ENCODE measurements around the gene ADCY4.
"Not testable (repeated sequence)": the region's sequence is repeated elsewhere in the genome, so short reads cannot be mapped to it uniquely, and the experiment has no call there.

The ADCY4 gene

DNA sequence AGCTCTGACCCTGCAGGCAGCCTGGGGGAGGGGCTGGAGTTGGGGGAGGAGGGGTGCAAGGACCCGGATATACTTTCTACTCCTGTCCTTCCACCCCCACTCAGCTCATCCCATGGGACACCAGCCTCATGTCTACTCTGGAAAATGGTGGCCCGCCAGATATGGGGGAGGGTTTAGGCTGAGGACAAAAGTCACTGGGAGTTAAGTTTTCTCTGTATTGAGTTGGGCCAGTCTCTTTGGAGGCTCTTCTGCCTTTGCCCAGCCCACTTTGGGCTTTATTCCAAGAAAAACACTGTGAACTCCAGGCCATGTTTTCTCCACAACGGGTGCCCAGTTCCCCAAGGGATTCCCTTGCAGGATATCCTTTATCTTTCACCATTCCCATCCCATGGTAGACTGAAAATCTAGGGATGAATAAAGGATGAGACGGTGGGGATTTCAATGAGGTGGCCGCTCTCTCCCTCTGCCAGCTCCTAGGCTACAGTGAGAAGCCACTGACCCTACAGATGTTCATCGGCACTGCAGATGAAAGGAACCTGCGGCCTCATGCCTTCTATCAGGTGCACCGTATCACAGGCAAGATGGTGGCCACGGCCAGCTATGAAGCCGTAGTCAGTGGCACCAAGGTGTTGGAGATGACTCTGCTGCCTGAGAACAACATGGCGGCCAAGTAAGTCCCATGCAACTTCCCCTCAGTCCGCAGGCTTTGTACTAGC is 38.0 kb upstream of the ADCY4 start:
- Mint-ChIP-seq H3K27me3 (ENCODE audit: low read depth, poor library complexity) (no peaks in the 10 kb centered on the region), H3K9me3 (no peaks in the 10 kb centered on the region), H3K4me3 (peak overlapping the region; percentile 70), H3K36me3 (ENCODE audit: low read depth) (peaks cover 55% of the 10 kb centered on the region), H3K27ac (peak overlapping the region; percentile 83), H3K4me1 (peaks cover 73% of the 10 kb centered on the region)
- DNase-seq: no peak
- TF ChIP-seq, protein P1, sequence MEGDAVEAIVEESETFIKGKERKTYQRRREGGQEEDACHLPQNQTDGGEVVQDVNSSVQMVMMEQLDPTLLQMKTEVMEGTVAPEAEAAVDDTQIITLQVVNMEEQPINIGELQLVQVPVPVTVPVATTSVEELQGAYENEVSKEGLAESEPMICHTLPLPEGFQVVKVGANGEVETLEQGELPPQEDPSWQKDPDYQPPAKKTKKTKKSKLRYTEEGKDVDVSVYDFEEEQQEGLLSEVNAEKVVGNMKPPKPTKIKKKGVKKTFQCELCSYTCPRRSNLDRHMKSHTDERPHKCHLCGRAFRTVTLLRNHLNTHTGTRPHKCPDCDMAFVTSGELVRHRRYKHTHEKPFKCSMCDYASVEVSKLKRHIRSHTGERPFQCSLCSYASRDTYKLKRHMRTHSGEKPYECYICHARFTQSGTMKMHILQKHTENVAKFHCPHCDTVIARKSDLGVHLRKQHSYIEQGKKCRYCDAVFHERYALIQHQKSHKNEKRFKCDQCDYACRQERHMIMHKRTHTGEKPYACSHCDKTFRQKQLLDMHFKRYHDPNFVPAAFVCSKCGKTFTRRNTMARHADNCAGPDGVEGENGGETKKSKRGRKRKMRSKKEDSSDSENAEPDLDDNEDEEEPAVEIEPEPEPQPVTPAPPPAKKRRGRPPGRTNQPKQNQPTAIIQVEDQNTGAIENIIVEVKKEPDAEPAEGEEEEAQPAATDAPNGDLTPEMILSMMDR (IDR thresholded peaks at IDR 0.05): no peak

DNA sequence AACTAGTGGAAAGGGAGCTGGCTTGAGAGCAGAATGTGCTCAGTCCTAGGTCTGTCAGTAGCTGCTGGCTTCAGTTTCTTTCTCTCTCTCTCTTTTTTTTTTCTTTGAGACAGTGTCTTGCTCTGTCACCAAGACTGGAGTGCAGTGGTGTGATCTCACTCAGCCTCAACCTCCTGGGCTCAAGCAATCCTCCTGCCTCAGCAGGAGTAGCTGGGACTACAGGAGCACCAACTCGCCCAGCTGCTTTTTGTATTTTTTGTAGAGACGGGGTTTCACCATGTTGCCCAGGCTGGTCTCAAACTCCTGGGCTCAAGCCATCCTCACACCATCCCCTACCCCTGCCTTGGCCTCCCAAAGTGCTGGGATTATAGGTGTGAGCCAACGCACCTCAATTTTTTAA is 36.7 kb upstream of the ADCY4 start:
- H3K4me3 Mint-ChIP-seq: peak overlapping the region; percentile 20
- DNase-seq; H3K27me3 Mint-ChIP-seq (ENCODE audit: low read depth, poor library complexity); H3K9me3 Mint-ChIP-seq: not testable (repeated sequence)
- peaks cover 67% of the 10 kb centered on the region for H3K4me1 Mint-ChIP-seq
- peaks cover 48% of the 10 kb centered on the region for H3K36me3 Mint-ChIP-seq (ENCODE audit: low read depth)
- peak overlapping the region; percentile 83 for H3K27ac Mint-ChIP-seq

DNA sequence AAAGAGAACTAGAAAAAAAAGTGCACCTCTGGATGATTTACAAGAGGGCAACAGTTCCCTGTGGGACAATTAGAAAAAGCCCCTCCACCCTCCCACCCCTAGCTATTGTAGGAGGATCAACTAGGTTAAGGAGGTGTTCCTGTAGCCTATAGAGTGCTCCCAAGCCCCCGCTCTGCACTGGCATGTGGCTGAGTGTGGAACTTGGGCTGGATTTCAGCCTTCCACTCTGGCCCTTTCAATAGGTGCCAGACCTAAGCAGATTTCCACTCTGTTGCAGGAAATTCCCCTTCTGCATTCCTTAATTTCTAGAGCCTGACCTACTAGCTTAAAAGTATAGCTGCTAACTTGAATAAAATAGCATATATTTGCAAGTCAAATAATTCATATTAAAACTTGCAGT is 35.9 kb upstream of the ADCY4 start:
- Mint-ChIP-seq H3K27me3 (ENCODE audit: low read depth, poor library complexity) (peaks cover 5% of the 10 kb centered on the region), H3K36me3 (ENCODE audit: low read depth) (peaks cover 43% of the 10 kb centered on the region), H3K4me1 (peaks cover 67% of the 10 kb centered on the region), H3K9me3 (no peaks in the 10 kb centered on the region), H3K4me3 (peak overlapping the region; percentile 20), H3K27ac (no peak overlapping the region)
- TF ChIP-seq, protein P1 (IDR thresholded peaks at IDR 0.05): no peak
- DNase-seq: no peak

DNA sequence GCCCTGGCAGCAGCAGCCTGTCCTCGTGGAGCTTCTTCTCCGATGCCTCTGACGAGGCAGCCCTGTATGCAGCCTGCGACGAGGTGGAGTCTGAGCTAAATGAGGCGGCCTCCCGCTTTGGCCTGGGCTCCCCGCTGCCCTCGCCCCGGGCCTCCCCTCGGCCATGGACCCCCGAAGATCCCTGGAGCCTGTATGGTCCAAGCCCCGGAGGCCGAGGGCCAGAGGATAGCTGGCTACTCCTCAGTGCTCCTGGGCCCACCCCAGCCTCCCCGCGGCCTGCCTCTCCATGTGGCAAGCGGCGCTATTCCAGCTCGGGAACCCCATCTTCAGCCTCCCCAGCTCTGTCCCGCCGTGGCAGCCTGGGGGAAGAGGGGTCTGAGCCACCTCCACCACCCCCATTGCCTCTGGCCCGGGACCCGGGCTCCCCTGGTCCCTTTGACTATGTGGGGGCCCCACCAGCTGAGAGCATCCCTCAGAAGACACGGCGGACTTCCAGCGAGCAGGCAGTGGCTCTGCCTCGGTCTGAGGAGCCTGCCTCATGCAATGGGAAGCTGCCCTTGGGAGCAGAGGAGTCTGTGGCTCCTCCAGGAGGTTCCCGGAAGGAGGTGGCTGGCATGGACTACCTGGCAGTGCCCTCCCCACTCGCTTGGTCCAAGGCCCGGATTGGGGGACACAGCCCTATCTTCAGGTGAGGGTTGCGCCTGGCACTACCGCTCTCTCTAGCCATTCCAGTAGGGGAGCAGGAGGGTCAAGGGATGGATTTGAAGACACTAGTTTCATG is 35.2 kb upstream of the ADCY4 start:
- H3K27ac Mint-ChIP-seq: no peak overlapping the region

DNA sequence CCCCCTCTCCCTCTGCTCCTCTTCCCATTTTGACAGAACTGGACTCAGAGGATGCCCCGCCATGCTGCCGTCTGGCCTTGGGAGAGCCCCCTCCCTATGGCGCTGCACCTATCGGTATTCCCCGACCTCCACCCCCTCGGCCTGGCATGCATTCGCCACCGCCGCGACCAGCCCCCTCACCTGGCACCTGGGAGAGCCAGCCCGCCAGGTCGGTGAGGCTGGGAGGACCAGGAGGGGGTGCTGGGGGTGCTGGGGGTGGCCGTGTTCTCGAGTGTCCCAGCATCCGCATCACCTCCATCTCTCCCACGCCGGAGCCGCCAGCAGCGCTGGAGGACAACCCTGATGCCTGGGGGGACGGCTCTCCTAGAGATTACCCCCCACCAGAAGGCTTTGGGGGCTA is 34.6 kb upstream of the ADCY4 start:
- TF ChIP-seq, protein P1 (IDR thresholded peaks at IDR 0.05): no peak
- peaks cover 62% of the 10 kb centered on the region for H3K4me1 Mint-ChIP-seq
- peak overlapping the region; percentile 83 for H3K4me3 Mint-ChIP-seq
- peaks cover 5% of the 10 kb centered on the region for H3K27me3 Mint-ChIP-seq (ENCODE audit: low read depth, poor library complexity)
- no peaks in the 10 kb centered on the region for H3K9me3 Mint-ChIP-seq
- H3K27ac Mint-ChIP-seq: peak overlapping the region; percentile 54
- DNase-seq: no peak
- peaks cover 31% of the 10 kb centered on the region for H3K36me3 Mint-ChIP-seq (ENCODE audit: low read depth)

More for the DNA sequence above, 35.2 kb upstream of the ADCY4 start:
- H3K9me3 Mint-ChIP-seq: no peaks in the 10 kb centered on the region
- H3K36me3 Mint-ChIP-seq (ENCODE audit: low read depth): peaks cover 37% of the 10 kb centered on the region
- H3K4me1 Mint-ChIP-seq: peaks cover 67% of the 10 kb centered on the region
- no peak overlapping the region for H3K4me3 Mint-ChIP-seq
- DNase-seq: no peak
- H3K27me3 Mint-ChIP-seq (ENCODE audit: low read depth, poor library complexity): peaks cover 5% of the 10 kb centered on the region
- TF ChIP-seq, protein P1 (IDR thresholded peaks at IDR 0.05): no peak

DNA sequence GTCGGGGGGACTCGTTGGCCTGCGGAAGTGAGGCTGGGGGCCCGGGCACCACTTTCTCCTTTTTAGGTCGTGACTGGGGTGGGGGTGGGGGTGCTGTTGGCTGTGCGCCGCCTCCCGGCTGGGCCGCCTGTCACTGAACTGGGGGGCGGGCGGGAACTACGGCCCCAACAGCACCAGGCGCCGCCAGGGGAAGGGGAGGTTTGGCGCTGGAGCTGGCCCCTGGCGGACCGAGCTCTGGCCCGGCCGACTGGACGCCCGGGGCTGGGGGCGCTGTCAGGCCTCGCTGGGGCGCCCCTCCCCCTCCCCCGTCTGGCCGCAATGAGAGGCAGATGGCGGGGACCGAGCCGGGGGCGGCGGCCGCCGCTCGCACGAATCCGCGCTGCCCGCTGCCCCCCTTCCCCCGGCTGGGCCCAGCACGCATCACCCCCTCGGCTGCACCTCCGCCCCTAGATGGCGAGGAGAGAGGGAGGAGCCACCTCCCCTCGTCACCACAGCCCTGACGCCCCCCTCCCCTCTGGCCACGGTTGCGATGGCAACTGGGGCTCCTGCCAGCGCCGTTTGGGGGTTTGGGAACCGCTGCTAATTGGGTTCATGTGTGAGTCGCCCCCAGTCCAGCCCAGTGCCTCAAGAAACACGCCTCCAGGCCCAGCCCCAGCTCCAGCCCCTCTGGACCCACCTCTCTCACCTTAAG is 33.8 kb upstream of the ADCY4 start:
- H3K27ac Mint-ChIP-seq: peak overlapping the region; percentile 54
- H3K27me3 Mint-ChIP-seq (ENCODE audit: low read depth, poor library complexity): peaks cover 5% of the 10 kb centered on the region
- H3K9me3 Mint-ChIP-seq: no peaks in the 10 kb centered on the region
- peak; percentile 79 for DNase-seq
- peak overlapping the region; percentile 89 for H3K4me3 Mint-ChIP-seq
- H3K4me1 Mint-ChIP-seq: peaks cover 54% of the 10 kb centered on the region
- TF ChIP-seq, protein P1 (IDR thresholded peaks at IDR 0.05): no peak
- peaks cover 23% of the 10 kb centered on the region for H3K36me3 Mint-ChIP-seq (ENCODE audit: low read depth)

Data from nephron progenitor cell (in vitro differentiated cells).